ENCODE results near the gene CASK. TPM values are rescaled to one million over a fixed set of nuclear protein-coding genes. Genes with fewer than 3 reads are reported as not detected.
"Not testable (repeated sequence)": the region's sequence is repeated elsewhere in the genome, so short reads cannot be mapped to it uniquely, and the experiment has no call there.

Gene CASK
- total RNA-seq, 1 donor from 2014 or later: 43.0 TPM

DNA sequence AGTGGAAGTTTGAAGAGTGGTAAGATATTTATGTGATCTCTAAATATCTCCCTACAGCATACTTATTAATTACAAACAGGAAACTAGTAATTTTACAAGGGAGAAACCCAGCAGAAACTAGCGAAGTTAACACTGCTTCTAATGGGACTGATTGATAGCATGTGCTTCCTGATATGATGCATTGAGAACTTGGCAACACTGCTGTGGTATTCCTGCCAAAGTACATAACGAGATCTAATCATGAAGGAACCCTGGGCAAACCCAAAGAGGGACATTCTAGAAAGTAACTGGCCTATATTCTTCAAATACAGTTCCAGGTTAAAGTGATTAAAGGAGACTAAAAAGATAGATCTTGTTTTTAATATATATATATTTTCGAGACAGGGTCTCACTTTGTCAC, 239.2 kb downstream of the CASK start:
- Mint-ChIP-seq H3K27ac (ENCODE audit: unreplicated experiment) (no peak overlapping the region), H3K4me1 (ENCODE audit: unreplicated experiment) (no peaks in the 10 kb centered on the region), H3K9me3 (ENCODE audit: unreplicated experiment) (no peaks in the 10 kb centered on the region), H3K27me3 (ENCODE audit: unreplicated experiment) (no peaks in the 10 kb centered on the region), H3K4me3 (ENCODE audit: unreplicated experiment) (no peak overlapping the region), H3K36me3 (ENCODE audit: unreplicated experiment) (no peaks in the 10 kb centered on the region)
- no peak for DNase-seq (ENCODE audit: extremely low spot score, unreplicated experiment)
- TF ChIP-seq, protein P1, sequence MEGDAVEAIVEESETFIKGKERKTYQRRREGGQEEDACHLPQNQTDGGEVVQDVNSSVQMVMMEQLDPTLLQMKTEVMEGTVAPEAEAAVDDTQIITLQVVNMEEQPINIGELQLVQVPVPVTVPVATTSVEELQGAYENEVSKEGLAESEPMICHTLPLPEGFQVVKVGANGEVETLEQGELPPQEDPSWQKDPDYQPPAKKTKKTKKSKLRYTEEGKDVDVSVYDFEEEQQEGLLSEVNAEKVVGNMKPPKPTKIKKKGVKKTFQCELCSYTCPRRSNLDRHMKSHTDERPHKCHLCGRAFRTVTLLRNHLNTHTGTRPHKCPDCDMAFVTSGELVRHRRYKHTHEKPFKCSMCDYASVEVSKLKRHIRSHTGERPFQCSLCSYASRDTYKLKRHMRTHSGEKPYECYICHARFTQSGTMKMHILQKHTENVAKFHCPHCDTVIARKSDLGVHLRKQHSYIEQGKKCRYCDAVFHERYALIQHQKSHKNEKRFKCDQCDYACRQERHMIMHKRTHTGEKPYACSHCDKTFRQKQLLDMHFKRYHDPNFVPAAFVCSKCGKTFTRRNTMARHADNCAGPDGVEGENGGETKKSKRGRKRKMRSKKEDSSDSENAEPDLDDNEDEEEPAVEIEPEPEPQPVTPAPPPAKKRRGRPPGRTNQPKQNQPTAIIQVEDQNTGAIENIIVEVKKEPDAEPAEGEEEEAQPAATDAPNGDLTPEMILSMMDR (IDR thresholded peaks at IDR 0.05): no peak

DNA sequence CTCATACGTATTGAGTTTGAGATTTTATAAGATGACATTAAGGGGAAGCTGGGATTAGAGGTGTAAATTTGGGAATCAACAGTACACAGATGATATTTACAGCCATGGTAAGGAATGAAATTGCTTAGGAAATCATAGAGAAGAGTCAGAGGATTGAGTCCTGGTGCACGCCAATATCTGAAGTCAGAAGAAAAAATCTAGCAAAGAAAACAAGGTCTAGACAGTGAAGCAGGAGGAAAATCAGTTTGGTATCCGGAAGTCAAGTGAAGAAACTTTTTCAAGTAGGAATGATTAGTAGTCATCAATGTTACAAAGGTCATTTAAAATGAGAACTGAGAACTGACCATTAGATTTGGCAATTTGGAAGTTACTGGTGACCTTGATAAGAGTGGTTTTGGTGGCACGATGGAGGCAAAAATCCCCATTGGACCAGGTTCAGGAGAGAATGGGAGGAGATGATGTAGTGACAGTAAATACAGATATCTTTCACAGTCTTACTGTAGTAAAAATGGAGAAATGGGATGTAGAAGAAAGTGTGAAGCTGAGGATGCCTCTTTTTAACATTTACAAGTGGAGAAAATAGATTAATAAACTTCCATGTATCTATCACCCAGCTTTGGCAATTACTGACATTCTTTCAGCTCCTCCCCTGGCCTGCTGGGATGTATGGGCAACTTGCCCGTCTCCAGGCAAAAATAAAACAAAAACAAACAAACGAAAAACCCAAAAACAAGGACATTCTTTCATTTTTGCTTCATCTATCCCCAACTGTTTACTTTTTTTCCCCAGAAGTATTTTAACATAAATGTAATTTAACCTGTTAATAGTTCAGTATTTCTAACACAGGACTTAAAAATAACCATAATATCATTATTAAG, 245.9 kb downstream of the CASK start:
- DNase-seq (ENCODE audit: extremely low spot score, unreplicated experiment): no peak
- no peak overlapping the region for H3K27ac Mint-ChIP-seq (ENCODE audit: unreplicated experiment)
- peaks cover 2% of the 10 kb centered on the region for H3K4me1 Mint-ChIP-seq (ENCODE audit: unreplicated experiment)
- no peaks in the 10 kb centered on the region for H3K27me3 Mint-ChIP-seq (ENCODE audit: unreplicated experiment)
- no peak overlapping the region for H3K4me3 Mint-ChIP-seq (ENCODE audit: unreplicated experiment)
- H3K36me3 Mint-ChIP-seq (ENCODE audit: unreplicated experiment): no peaks in the 10 kb centered on the region
- TF ChIP-seq, protein P1 (IDR thresholded peaks at IDR 0.05): no peak
- no peaks in the 10 kb centered on the region for H3K9me3 Mint-ChIP-seq (ENCODE audit: unreplicated experiment)

DNA sequence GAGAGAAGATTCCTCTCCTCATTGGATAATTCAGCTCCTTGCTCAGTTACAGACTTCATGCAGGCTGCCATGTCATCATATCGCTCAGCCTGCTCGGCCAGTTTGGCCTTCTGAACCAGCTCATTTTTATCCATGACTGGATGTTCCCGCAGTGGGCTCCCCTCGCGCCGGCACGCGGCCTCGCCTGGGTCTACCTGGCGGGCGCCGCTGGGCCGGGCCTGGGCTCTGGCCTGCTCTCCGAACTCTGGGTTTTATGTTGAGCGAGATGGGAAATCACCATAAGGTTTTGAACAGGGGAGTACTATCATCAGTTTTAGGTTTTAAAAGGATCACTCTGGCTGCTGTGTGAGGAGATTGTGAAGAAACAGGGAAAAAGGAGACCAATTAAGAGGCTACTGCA, 247.0 kb downstream of the CASK start:
- not testable (repeated sequence) for H3K9me3 Mint-ChIP-seq (ENCODE audit: unreplicated experiment)

DNA sequence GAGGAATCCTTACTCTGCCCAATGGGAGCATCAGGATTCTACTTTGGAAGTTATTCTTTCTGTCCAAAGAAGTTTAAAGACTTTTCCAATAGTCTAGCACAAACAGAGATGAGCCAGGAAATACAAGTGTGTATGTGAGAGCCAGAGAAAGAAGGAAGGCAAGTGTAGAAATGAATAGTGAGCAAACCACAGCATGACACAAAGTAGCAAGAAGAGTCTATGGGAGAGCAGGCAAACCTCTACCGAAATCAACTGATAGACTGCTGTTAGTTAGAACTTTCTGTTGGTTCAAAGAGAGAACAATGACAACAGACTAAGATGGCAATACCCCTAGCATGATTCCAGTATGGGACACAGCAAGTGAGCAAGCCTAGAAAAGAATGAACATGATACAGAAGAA, 250.7 kb downstream of the CASK start:
- Mint-ChIP-seq H3K9me3 (ENCODE audit: unreplicated experiment) (no peaks in the 10 kb centered on the region), H3K36me3 (ENCODE audit: unreplicated experiment) (peaks cover 2% of the 10 kb centered on the region), H3K27me3 (ENCODE audit: unreplicated experiment) (no peaks in the 10 kb centered on the region), H3K4me3 (ENCODE audit: unreplicated experiment) (no peak overlapping the region), H3K4me1 (ENCODE audit: unreplicated experiment) (peaks cover 2% of the 10 kb centered on the region), H3K27ac (ENCODE audit: unreplicated experiment) (no peak overlapping the region)
- TF ChIP-seq, protein P1 (IDR thresholded peaks at IDR 0.05): no peak
- no peak for DNase-seq (ENCODE audit: extremely low spot score, unreplicated experiment)

More for the DNA sequence above, 247.0 kb downstream of the CASK start:
- not testable (repeated sequence) for H3K27me3 Mint-ChIP-seq (ENCODE audit: unreplicated experiment); DNase-seq (ENCODE audit: extremely low spot score, unreplicated experiment); H3K4me3 Mint-ChIP-seq (ENCODE audit: unreplicated experiment); H3K36me3 Mint-ChIP-seq (ENCODE audit: unreplicated experiment); H3K4me1 Mint-ChIP-seq (ENCODE audit: unreplicated experiment); H3K27ac Mint-ChIP-seq (ENCODE audit: unreplicated experiment)

DNA sequence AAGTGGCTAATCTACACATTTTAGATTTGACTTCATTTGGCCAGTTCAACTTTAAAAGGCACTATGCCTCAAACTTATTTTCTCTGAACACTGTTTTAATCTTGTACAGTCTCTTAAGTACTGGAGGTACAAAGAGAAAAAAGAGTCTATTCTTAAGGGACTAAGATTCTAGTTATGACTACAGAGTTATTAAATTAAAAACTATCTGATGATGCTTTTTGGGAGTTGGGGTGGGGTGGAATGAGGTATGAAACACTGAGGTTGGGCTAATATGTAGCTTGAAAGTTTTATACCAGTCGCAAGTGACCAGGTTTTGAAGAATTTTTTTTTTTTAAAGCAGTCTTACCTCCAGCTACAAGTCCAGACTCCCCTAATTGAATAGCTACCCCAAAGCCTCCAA, 252.3 kb downstream of the CASK start:
- H3K36me3 Mint-ChIP-seq (ENCODE audit: unreplicated experiment): peaks cover 2% of the 10 kb centered on the region
- H3K4me1 Mint-ChIP-seq (ENCODE audit: unreplicated experiment): peaks cover 1% of the 10 kb centered on the region
- H3K4me3 Mint-ChIP-seq (ENCODE audit: unreplicated experiment): no peak overlapping the region
- DNase-seq (ENCODE audit: extremely low spot score, unreplicated experiment): no peak
- no peak overlapping the region for H3K27ac Mint-ChIP-seq (ENCODE audit: unreplicated experiment)
- H3K27me3 Mint-ChIP-seq (ENCODE audit: unreplicated experiment): no peaks in the 10 kb centered on the region
- H3K9me3 Mint-ChIP-seq (ENCODE audit: unreplicated experiment): no peaks in the 10 kb centered on the region
- TF ChIP-seq, protein P1 (IDR thresholded peaks at IDR 0.05): no peak
